HFFc6 (cell line): ENCODE data around the gene GGACT. TPM values are rescaled to one million over a fixed set of nuclear protein-coding genes. Genes with fewer than 3 reads are reported as not detected.
"Not testable (repeated sequence)": the region's sequence is repeated elsewhere in the genome, so short reads cannot be mapped to it uniquely, and the experiment has no call there.

Experiments
- DNase-seq: peaks from one replicate; pipeline ENCODE4 v3.0.0-alpha.2; 2018
- H3K27ac Mint-ChIP-seq: 2 replicates; pipeline ENCODE4 v1.8.0; 2020; ENCODE audit warnings: mild to moderate bottlenecking, mixed read lengths
- H3K27me3 Mint-ChIP-seq: 2 replicates; pipeline ENCODE4 v1.8.0; 2021; ENCODE audit warnings: mild to moderate bottlenecking, moderate library complexity, mixed read lengths; ENCODE audit not compliant: insufficient read depth
- H3K36me3 Mint-ChIP-seq: 2 replicates; pipeline ENCODE4 v1.8.0; 2021; ENCODE audit warnings: low read depth, mixed read lengths
- H3K4me1 Mint-ChIP-seq: 2 replicates; pipeline ENCODE4 v1.8.0; 2020; ENCODE audit warnings: low read depth, mixed read lengths
- H3K4me3 Mint-ChIP-seq: 2 replicates; pipeline ENCODE4 v1.8.0; 2020; ENCODE audit warnings: mild to moderate bottlenecking, moderate library complexity, mixed read lengths
- H3K9me3 Mint-ChIP-seq: 2 replicates; pipeline ENCODE4 v1.8.0; 2020; ENCODE audit warnings: mild to moderate bottlenecking, mixed read lengths
- CTCF ChIP-seq: fragments of 200-600 bp; sonication (generic); IDR thresholded peaks from 2 replicates; pipeline ENCODE4 v1.5.0; 2021; ENCODE audit warnings: antibody characterized with exemption, mild to moderate bottlenecking
- total RNA-seq, 6 experiments: library from RNA; stranded (reverse); fragmentation: NEBNext Ultra II Directional; extraction: Animal tissue kit (Norgen Biotek cat#: 25700); gene quantifications; 2 replicates in 1 of 6; 3 replicates in 5 of 6; pipeline ENCODE4 v1.2.3, GENCODE V29; 2021

The GGACT gene
- total RNA-seq, 6 experiments from 2014 or later: 0.99 to 3.0 (median 1.8) TPM

GRCh38 chr13:100525453-100526317, 62.9 kb downstream of the GGACT start:
- H3K27ac Mint-ChIP-seq: no peak overlapping the region
- no peak for TF ChIP-seq CTCF
- no peak for DNase-seq

GRCh38 chr13:100524688-100525087, 63.9 kb downstream of the GGACT start:
- not testable (repeated sequence) for H3K27me3 Mint-ChIP-seq, H3K4me3 Mint-ChIP-seq

More at GRCh38 chr13:100525453-100526317, 62.9 kb downstream of the GGACT start:
- Mint-ChIP-seq H3K36me3 (peaks cover 13% of the 10 kb centered on the region), H3K9me3 (no peaks in the 10 kb centered on the region), H3K4me3 (no peak overlapping the region), H3K27me3 (peaks cover 1% of the 10 kb centered on the region), H3K4me1 (peaks cover 5% of the 10 kb centered on the region; the same call in 1 of the 2 replicates)

GRCh38 chr13:100523981-100524386, 64.6 kb downstream of the GGACT start:
- TF ChIP-seq CTCF: no peak
- H3K4me1 Mint-ChIP-seq: no peaks in the 10 kb centered on the region
- no peaks in the 10 kb centered on the region for H3K27me3 Mint-ChIP-seq
- no peak for DNase-seq
- no peak overlapping the region for H3K4me3 Mint-ChIP-seq
- H3K36me3 Mint-ChIP-seq: 0 out of 2 replicates have a peak, but pooled peaks cover under 1% of the 10 kb centered on the region
- H3K9me3 Mint-ChIP-seq: no peaks in the 10 kb centered on the region
- H3K27ac Mint-ChIP-seq: no peak overlapping the region

More at GRCh38 chr13:100524688-100525087, 63.9 kb downstream of the GGACT start:
- not testable (repeated sequence) for H3K4me1 Mint-ChIP-seq, H3K36me3 Mint-ChIP-seq, H3K9me3 Mint-ChIP-seq, H3K27ac Mint-ChIP-seq, DNase-seq

- no peaks in the 10 kb centered on the region for H3K9me3 Mint-ChIP-seq
- no peaks in the 10 kb centered on the region for H3K4me1 Mint-ChIP-seq
- H3K4me3 Mint-ChIP-seq: no peak overlapping the region
- H3K27me3 Mint-ChIP-seq: no peaks in the 10 kb centered on the region
- no peaks in the 10 kb centered on the region for H3K36me3 Mint-ChIP-seq
- no peak for DNase-seq
- TF ChIP-seq CTCF: no peak
- H3K27ac Mint-ChIP-seq: no peak overlapping the region
Observed at GRCh38 chr13:100523411-100523810, 65.2 kb downstream of the GGACT start.

- no peak for TF ChIP-seq CTCF
- Mint-ChIP-seq H3K4me1 (no peaks in the 10 kb centered on the region), H3K4me3 (no peak overlapping the region), H3K27me3 (no peaks in the 10 kb centered on the region), H3K27ac (no peak overlapping the region), H3K9me3 (no peaks in the 10 kb centered on the region), H3K36me3 (no peaks in the 10 kb centered on the region)
- no peak for DNase-seq
Observed at GRCh38 chr13:100522618-100523309, 65.8 kb downstream of the GGACT start.
